GM18519 (cell line): Measurements from ENCODE around the gene ASTN2.
"Not testable (repeated sequence)": the region's sequence is repeated elsewhere in the genome, so short reads cannot be mapped to it uniquely, and the experiment has no call there.

Experiments
- ATAC-seq: cut with Tn5 transposase; IDR thresholded peaks from one replicate; pipeline ENCODE4 v1.9.1; 2021; ENCODE audit warnings: mild to moderate bottlenecking, moderate library complexity; ENCODE audit not compliant: unreplicated experiment, low FRiP score

Gene ASTN2

DNA sequence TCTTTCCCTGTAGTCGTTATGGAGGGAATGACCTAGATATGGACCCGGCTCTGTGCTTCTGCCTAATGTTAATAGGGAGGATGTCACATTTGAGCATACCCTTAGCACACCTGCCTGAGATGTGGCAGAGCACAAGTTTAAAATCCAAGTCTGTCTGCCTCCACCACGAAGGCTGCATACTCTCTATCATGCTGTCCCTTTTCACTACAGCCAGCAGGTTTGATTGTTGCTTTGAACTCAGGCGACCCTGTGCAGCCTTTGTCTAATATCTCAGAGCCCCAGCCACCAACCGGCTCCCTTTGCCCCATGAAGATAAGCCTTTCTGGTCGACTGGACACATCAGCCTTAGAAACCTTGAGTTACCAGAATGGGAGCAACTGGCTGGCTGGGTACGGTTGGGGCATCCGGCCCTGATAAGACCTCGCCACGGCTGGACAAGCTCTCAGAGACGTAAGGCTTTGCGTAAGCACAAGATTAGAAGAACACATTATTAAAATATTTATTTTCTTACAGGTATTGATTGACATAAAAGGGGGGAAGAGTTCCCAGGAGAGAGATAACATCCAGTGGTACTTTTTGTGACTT is 949.8 kb downstream of the ASTN2 start:
- no peak for ATAC-seq

DNA sequence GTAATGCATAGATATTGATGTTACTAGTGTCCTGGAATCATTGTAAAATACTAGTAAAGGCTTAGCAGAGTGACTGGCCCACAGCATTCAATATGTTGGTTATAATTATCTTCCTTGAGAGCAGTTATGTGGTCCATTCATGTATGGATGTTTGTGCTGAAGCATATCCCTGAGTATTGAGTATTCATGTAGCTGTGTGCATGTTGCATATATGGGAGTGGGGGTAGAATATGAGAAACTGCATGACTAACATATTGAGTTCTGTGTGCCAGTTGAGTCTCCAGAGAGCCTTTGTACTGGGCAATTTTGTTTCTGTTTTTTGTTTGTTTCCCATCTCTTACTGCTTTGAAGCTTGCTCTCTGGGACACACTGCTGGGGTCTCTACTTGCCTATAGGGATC is 950.4 kb downstream of the ASTN2 start:
- no peak for ATAC-seq

DNA sequence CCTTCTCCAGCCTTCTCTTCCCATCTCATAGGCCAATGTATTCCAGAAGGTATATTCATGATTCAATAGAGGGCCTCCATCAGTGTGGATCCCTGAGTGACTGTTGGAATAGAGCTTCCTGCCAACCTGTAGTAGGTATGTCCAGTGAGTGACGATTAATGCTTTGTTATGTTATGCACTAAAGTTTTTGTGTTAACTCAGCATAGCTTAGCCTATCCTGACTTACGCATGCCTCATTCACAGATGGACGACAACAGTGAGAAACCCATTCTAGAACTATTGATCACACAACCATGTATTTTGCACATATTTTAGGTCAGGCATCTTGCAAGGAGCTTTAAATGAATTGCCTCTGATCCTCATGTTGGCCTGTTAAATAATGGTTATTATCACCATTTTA is 953.2 kb downstream of the ASTN2 start:
- ATAC-seq = no peak

DNA sequence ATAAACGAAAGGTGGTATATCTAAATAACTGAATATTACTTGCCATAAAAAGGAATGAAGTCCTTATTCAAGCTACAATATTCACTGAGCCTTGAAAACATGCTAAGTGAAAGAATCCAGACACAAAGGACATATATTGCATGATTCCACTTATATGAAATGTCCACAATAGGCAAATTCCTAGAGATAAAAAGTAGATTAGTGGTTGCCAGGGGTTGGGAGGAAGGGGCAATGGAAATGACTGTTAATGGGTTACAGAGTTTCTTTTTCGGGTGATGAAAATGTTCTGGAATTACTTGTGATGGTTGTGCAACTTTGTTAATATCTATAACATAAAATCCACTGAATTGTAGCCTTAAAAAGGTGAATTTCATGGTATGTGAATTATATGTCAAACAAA is 954.8 kb downstream of the ASTN2 start:
- no peak for ATAC-seq

DNA sequence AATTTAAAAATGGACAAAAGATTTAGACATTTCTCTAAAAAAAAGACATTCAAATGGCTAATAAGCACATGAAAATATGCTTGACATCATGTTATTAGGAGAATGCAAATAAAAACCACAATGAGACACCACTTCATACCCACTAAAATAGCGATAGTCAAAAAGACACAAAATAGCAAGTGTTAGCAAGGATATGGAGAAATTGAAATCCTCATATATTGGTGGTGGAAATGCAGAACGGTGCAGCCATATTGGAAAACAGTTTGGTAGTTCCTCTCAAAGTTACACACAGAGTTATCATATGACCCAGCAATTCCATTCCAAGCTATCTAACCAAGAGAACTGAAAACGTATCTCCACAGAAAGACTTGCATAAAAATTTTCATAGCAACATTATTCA is 955.3 kb downstream of the ASTN2 start:
- no peak for ATAC-seq

DNA sequence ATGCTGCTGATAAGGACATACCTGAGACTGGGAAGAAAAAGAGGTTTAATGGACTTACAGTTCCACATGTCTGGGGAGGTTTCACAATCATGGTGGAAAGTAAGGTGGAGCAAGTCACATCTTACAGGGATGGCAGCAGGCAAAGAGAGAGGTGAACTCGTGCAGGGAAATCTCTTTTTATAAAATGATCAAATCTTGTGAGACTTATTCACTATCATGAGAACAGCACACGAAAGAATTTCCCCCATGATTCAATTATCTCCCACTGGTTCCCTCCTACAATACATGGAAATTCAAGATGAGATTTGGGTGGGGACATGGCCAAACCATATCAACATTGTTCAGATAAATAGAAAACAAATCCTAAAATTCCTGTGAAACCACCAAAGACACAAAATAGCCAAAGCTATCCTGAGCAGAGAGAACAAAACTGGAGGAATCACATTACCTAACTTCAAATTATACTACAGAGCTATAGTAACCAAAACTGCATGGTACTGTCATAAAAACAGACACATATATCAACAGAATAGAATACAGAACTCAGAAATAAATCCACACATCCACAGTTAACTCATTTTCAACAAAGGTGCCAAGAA is 958.3 kb downstream of the ASTN2 start:
- no peak for ATAC-seq

DNA sequence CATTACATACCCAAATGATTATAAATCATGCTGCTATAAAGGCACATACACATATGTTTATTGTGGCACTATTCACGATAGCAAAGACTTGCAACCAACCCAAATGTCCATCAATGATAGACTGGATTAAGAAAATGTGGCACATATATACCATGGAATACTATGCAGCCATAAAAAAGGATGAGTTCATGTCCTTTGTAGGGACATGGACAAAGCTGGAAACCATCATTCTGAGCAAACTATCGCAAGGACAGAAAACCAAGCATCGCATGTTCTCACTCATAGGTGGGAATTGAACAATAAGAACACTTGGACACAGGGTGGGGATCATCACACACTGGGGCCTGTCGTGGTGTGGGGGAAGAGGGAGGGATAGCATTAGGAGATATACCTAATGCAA is 960.3 kb downstream of the ASTN2 start:
- ATAC-seq = not testable (repeated sequence)

DNA sequence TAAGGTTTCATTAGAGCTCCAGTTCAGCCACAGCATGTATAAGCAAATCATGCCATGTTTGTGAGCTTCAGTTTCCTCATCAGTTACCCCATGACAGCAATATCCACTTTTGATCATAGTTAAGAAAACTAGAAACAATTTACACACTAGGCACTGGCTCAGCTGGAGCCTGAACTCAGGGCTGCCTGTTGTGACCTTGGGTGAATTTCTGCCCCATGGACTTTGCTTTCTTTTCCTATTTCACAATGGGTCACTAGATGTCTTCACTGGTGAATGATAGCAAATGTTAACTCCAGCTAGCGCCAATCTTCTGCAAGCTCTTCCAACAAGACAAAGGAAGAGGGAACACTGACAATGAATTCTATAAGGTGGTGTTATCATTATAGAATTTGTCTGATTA is 961.1 kb downstream of the ASTN2 start:
- ATAC-seq = no peak

DNA sequence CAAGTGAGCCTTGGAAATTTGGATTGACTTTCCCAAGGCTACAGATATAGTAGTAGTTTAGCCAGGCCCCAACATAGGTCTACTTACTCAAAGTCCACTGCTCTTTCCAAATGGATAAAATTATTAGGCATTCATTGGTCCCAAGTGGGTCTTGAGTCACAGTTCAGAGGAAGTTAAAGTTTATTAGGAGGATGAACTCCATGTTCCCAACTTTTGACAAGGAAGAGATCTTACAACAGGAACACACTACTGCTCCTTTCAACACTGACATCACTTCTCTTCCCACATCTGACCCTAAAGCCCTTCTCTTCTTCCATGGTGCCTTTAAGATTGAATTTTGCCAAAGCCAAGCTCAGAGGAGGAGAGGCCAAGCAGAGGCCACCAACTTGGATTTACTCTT is 962.2 kb downstream of the ASTN2 start:
- no peak for ATAC-seq

DNA sequence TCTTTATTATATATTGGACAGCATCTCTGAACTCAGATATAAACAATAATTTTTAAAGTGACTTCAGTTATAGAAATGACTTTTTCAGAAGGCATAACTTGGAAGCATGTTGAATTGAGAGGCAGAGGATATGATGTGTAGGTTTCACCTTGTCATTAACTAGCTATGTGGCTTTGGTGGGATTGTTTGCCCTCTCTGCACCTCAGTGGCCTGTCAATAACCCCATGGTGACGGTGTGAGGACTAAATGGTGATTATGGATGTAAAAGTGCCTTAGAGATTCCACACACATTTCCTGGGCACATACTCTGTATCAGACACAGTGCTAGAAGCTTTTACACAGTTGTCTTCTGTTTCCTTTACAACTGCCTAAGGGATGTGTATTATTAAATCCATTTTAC is 962.6 kb downstream of the ASTN2 start:
- no peak for ATAC-seq

DNA sequence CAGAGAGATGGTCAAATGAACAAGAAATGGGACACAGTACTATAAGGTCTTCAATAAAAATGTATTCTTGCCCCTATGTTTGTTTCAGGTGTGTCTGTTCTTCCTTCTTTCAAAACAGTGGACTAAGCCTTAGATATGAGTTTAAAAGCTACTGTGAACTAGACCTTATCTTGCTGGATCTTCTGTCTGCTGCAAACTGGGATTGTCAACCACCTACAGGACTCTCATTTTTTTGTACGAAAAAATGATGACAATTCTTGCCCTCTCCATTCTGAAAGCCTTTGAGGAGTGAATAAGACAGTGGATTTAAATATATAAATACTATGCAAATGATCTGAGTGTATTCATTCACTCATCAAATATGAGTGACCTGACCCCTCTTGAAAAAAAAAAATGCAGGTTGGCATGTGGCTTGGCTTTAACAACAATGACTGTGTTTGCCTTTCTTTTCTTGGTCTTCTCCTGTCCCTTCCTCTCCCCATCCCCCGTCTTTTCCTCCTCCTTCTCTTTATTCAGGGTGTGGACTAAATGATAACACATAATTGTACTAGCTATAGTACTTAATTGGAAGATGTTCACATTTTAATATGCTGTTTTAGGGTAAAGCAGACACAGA is 963.2 kb downstream of the ASTN2 start:
- ATAC-seq = no peak

DNA sequence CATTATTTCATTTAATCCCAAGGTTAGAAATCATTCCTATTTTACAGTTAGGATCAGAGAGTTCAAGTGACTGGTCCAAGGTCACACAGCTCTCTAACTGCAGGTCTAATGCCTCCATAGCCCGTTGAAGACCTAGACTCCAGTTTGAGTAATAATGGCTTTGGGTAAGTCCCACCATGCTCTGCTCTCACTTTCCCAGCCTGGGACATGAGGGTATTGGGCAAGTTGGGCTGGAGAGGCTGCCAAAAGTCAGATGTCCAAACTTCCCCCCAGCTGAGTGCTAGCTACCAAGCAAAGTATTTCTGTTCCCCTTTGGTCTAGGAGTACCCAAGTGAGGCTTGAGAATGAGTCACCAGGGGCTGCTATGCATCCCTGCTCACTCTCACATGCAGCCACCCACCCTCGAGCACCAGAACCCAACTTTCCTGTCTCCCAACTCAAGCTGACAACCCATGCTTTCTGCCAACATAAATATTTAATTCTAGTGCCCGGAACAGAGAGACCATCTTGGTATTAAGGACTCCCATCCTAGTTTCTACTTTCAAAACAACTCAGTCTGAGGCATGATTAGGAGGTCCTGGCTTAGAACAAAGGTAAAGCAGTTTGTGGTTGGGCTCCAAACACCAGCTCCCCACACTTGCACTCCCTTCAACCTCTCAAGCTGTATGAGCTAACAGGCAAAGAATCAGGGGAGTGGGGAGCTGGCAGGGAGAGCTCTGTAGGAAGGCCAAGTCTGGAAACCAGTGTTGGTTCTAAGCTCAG is 964.3 kb downstream of the ASTN2 start:
- ATAC-seq = peak; percentile 82

DNA sequence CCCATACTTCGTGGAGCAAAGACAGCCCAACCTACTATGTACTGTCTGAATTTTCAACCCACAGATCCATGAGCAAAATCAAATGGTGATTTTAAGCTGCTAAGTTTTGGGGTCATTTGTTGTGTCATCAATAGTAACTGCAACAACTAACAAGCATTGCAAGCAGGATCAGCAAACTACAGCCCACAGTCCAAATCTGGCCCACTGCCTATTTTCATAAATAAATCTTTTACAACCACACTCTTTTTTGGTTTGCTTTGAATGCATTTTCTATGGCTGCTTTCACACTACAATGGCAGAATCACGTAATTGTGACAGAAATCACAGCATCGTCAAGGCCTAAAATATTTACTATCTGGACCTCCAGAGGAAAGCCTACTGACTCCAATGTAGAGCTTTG is 964.9 kb downstream of the ASTN2 start:
- no peak for ATAC-seq

DNA sequence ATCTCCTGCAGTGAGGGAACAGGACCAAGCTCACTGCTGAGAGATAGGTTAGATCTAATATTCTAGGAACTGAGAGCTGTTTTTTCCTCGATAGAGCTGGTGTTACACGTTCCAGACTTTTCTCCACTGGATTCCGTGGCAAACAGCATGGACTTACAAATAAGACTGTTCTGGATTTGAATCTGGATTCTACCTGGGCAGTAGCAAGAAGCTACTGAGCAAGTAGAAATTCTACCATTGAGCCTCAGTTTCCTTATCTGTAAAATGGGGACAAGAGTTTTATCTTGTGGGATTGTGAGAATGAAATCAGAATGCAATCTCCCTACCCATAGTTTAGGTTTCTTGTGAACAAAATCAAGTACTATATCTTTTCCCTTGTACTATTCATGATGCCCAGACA is 966.4 kb downstream of the ASTN2 start:
- ATAC-seq = no peak

DNA sequence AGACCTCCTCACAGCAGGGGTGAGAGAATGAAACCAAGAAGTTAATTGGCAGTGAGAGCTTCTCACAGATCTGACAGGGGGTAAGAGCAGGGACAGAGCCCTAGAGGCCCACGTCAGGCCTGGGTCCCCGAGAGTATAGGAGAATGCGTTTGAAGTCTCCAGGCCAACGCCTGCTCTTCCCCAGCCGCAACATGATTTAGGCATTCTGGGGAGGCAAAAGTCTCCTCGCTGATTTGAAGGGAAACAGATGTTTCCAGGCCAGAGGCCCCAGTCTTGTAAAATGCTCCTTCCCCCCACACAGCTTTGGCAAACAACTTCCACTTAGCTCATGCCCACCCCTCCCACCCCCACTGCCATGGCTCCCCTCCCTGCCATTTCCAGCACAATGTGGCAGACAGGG is 966.9 kb downstream of the ASTN2 start:
- ATAC-seq = no peak

DNA sequence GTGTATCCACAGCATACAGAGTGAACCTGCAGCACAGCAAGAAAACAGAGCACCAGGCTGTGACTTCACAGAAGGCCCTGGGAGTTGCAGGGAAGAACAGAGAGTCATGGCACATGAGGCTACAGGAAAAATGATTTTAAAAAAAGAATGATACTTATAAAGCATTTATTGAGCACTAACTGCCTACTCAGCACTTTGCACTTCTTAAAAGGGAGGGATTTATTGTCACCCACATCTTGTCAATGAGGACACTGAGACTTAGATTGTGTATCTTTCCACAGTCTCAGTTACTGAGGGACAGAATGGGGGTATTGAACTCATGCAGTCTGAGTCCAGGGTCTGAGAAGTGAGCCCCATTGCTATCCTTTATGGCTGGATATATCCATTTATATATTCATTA is 972.3 kb downstream of the ASTN2 start:
- no peak for ATAC-seq

DNA sequence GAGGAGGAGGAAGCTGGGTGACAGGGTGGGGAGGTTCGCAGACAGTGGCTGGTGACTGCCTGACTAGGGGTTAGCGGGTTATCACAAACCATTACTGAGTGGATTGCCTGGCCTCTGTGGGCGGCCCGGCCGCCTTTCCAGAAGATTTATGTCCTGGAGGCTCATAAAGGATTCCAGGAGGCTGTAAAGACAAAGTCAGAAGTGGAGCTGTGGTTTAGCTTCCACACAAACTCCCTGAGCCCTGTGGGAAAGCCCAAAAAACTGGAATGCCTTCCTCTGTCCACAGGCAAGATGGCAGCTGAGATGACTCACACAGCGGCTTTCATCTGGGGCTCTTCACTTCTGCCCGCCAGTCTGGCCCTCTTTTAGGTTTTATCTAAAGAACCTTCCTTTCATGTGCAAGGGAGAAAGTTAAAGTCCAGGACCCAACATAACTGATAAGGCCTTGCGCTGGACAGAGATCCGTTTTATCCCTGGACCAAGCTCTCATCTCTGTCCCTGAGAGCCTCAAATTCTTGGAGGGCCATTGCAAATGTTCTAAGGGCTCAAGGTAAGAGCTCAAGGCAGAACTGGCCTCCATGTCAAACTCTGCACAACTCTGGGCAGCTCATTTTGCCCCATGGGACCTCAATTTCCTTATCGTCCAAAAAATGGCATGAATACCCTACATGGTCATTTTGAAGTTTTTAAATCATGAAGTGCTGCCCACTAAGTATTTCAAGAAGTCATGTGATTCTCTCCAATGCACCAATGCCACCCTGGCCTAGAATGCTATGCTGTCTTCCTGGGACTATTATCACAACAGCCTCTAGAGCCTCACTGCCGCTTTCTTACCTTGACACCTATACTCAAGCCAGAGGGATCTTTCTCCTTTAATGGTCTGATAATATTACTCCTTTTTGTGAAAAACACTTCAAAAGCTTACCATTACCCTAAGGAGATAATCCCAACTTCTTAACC is 977.2 kb downstream of the ASTN2 start:
- ATAC-seq = no peak

DNA sequence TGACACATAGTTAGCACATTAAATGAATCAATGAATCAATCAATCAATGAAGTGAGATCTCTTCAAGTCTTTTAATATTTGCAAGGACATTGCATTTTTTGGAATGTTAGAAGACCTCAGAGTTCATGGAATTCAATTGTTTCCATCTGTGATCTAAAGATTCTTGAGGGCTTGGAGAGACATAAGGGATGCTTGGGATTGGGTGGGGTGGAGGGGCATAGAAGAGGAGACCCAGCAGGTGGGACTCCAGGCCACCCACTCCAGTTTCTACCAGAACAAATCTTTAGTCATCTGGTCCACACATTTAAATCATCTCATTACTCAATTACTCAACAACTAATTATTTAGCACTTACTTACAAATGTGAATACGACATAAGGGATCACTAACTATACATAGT is 978.7 kb downstream of the ASTN2 start:
- ATAC-seq = no peak

DNA sequence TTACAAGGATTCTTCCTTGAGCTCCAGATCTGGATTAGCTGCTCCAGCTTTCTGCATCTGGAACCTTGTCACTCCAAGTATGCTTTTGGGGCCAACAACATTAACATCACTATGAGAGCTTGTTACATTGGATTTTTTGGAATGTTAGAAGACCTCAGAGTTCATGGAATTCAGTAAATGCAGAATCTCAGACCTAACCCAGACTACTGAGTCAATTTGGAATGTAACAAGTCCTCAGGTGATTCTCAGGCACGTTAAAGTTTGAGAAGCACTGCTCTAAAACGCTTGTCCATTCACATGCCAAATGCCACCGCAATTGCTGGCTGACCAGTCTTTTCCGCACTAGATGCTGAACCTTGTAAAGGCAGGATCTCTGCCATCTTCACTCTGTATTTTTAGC is 979.2 kb downstream of the ASTN2 start:
- no peak for ATAC-seq

DNA sequence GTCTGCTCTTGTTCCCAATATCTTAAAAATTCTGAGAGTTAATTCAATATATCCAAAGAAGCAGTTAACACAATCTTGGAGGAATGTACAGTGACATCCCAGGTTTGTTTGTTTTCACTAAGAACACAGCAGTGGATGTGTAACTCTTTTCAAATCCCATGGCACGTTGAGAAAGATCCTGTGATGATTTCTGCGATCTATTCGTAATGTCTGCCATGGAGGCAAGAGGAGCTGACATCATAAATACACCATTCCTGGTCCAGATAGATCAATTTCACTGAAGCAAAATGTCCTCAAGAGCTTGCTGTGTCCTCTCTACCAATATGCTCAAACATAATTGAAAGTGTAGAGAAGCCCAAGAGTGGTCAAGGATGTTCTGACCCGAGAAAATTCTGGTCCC is 980.5 kb downstream of the ASTN2 start:
- no peak for ATAC-seq

DNA sequence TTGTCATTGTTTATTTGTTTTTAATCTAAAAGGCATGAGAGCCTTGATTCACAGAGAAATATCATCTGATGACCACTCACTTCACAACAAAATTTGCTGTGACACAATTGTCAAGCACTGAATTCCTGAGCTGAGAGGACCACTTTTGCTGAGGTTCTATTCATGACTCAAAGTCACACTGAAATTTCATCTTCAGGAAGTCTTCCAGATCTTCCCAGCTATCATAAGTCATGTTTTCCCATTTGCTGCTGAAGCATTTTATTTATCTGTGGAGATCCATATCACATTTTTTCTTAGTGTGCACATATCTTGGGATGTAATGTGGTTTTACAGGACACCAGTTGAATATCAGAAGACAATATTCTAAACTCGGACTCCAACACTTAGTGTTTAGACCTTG is 982.8 kb downstream of the ASTN2 start:
- ATAC-seq = no peak
